Activated effector memory CD4-positive, alpha-beta T cell treated with anti-CD3 and anti-CD28 coated beads, Interleukin-2, amount 50 U/mL, for 16 hours (primary cell): ENCODE results near the gene DIPK1A.

Experiments used
- DNase-seq: peaks from one replicate; pipeline ENCODE4 v3.0.0-alpha.2; 2020

The DIPK1A gene

DNA sequence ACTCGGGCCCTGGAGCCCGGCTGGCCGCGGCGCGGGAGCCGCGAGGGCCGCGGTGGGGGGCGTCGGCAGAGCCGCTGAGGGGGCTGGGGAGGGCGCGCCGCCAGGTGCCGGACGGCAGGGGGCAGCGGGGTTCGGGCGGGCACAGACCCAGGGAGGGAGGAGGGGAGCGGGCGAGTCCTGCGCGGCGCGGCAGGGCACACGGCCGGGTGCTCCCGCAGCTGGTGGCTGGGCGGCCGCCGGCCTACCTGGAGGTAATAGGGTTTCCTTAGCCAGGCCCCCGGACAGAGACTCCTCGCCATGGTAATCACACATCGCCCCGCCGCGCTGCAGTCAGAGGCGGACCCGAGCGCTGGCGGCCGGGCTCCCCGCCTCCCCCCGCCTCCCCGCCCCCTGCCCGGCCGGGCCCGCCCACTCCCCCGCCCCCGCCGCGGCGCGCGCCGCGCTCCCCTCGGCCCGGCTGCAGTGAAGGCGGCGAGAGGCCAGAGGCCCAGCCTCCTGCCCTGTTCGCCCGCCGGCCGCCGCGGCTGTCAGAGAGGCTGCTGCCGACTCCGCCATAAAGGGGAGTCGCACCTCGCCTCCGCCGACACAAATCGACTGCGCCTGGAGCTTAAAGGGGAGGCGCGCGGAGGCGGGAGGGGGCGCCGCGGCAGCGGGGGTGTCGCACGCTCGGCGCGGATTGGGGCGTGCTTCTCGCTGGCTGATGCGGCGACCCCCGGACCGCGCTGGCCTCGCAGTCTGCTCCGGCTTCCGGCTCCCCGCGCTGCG lies at the start of gene DIPK1A:
Gene DIPK1A (minus strand): TSS at position 332 of the 765 bp plus-strand sequence. CDS start 33 bp downstream, at position 299.
- DNase-seq: peak; percentile 90

DNA sequence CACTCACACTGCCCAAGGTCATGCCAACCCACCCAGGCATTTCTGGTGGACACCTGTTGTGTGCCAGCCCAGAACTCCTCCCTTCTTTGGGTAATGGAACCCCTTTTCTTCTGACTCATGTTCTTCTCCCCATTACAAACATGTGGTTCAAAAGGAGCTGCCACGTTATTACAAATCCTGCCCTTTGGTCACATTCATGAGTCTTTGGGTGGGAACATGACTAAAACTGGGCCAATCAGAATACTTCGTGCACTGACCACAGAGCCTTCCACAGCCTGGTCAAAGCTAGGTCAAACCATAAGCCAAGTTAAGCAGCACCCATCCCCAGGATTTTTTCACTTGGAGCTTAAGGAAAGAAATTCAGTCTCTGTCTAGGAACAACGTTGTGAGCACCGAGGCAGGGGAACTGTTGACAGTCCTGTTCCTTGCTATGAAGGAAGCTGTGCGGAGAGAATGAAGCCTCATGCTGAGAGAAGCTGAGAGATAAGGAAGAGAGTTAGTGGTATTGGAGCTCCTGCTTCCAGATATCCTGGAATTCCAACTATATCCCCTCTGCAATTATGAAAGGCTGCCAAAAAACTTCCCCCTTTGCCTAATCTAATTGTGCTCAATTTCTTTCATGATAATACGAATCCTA lies 46.8 kb upstream of the DIPK1A start:
- no peak for DNase-seq

DNA sequence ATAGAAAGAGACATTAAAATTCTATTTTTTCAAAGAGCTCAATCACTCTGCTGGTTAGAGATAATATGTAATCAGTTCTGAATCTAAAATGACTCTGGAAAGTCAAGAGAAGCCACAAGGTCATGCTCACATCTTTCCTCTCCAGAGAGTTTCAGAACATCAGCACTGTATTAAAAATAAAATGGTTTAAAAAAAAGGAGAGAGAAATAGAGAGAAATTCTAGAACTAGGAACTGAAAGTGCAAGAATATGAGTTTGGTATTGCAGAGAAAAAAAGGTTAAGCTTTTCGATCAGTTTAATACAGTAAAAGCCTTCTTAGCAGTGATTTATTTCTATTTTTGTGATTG lies 44.0 kb upstream of the DIPK1A start:
- DNase-seq: no peak

GRCh38 chr1:93004566-93005251 lies 43.4 kb upstream of the DIPK1A start:
- DNase-seq: no peak

- DNase-seq: no peak
These were observed 42.7 kb upstream of the DIPK1A start for GRCh38 chr1:93003981-93004380.

GRCh38 chr1:93002781-93003180 lies 41.5 kb upstream of the DIPK1A start:
- no peak for DNase-seq

DNA sequence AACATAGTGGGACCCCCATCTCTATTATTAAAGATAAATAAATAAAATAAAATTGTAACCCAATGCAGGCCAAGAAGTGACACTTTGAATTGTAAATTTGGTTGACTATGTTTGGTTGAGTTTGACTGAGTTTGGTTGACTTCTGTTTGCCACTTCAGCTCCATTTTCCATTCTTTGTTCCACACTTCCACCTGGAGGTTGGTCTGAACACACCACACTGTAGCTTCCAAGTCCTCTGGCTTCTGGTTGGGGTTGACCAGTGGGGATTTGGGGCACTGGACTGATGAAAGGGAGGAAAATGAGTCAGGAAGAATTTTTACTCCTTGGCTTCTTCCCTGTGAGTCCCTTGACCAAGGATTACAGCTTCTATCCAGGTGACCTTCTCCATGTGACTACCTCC lies 40.6 kb upstream of the DIPK1A start:
- no peak for DNase-seq

DNA sequence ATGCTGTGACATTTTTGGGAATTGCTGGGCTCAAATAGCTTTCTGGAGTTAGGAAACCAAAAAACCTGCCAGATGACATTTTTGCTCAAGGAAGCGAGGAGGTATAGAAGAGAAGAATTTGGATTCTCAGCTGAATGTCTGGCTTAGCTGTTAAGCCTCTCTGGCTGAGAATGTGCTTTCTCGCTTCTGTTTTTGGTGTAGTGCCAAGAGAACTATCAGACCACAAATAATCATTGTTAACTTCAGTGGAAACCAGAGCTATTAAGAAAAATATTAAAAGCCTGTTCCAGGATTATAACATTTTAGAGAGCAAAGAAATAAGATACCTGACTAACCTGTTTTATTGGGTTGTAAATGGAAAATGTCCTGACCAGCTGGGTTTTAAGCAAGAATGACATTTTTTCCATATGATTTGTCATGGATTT lies 39.5 kb upstream of the DIPK1A start:
- DNase-seq: no peak

DNA sequence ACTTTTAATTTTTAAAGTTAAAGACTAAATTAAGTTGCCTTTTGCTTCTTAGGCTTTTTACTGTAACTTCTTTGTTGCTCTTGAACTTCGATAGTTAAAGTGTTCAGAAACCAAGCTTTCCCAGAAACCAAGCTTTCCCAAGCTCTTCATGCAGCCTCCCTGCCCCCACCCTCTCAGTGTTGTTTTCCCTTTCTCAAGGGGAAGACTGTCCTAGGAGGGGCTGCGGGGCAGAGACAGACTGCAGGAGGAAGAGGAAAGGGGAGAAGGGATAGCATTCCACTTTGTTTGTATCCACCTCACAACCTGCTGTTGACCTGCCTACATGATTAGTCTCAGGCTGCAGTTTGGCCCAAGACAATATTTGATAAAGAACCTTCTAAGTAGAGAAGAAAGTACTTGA lies 39.0 kb upstream of the DIPK1A start:
- no peak for DNase-seq

DNA sequence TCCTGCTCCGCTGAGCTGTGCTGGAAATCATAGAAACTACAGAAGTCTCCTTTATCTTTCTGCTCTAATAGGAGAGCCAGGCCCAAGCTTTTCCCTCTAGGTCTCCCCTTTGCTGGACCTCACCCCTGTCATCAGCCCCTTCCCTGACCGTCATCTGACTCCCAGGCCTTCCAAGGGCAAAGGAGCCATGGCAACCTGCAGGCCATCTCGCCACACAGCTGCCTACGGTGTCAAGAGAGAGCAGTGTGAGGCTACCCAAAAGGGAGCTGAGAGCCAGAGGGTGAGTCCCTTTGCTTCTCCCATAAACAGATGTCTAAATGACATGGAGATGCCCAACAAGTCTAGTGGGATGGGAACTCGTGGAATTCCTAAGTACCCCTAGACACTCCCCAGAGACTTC lies 37.6 kb upstream of the DIPK1A start:
- no peak for DNase-seq

DNA sequence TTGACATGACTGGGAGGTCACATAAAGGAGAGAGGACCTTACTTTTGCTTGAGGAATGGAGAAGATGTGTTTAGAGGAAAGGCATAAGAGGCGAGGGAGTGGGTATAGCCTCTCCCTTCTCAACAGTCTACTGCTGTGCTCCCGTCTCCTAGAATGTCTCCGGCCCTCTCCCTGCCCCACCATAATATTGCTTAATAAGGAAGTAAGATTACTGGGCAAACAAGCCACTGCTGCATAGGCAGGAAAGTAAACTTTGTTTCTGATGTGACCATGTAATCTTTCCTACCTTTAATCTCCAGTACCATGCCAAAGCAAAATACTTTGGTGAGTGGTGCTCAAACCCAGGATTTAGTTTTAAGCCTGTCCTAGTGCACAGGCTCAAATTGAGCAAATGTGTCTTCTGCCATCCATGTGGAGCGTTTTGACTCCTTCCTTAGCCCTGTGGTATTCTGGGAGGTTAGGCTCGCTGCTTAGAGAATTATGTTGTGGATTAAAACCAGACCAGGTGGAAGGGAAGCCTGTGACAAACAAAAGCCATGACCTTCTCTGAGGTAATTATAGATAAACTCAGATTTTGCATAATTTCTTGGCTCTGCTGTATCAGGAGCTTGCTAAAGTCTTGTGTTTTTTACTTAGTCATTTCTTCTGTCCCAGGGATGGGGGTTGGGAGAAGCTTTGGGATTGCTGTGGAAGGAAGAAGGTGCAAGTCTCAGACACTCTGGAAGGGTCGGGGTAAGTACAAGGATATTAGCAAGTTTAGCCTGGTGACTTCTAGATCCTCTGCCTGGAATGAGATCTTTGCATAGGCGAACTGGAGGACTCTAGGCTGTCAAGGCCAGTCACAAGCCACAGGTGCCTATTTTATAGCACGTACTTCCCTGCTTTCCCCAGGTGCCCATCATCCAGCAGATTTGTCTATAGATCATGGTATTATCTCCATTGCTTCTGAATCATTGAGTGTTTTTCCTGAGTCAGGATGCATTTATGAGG lies 34.5 kb upstream of the DIPK1A start:
- no peak for DNase-seq

GRCh38 chr1:92994105-92994712 lies 32.9 kb upstream of the DIPK1A start:
- peak; percentile 79 for DNase-seq

- no peak for DNase-seq
These were observed 32.3 kb upstream of the DIPK1A start for GRCh38 chr1:92993581-92993980.

DNA sequence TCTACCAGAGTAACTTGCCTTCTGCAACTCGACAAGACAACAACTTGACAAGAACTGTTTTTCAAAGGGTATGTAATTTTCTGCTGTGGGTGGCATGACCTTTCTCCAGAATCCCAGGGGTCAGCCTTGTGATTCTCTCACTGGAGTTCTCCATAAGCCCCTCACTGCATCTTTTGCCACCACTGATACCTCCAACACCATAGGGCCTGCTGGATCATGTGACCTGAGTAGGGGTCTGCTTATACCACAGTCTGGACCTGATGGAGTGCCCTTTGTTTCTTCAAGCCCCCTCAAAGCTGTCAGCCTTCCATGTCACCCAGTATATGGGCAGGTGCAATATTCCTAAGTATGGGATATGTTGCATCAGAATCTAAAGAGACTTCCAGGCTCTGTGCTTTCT lies 31.6 kb upstream of the DIPK1A start:
- no peak for DNase-seq

- no peak for DNase-seq
These were observed 30.8 kb upstream of the DIPK1A start for GRCh38 chr1:92992054-92992453.

GRCh38 chr1:92990828-92991227 lies 29.6 kb upstream of the DIPK1A start:
- DNase-seq: no peak

DNA sequence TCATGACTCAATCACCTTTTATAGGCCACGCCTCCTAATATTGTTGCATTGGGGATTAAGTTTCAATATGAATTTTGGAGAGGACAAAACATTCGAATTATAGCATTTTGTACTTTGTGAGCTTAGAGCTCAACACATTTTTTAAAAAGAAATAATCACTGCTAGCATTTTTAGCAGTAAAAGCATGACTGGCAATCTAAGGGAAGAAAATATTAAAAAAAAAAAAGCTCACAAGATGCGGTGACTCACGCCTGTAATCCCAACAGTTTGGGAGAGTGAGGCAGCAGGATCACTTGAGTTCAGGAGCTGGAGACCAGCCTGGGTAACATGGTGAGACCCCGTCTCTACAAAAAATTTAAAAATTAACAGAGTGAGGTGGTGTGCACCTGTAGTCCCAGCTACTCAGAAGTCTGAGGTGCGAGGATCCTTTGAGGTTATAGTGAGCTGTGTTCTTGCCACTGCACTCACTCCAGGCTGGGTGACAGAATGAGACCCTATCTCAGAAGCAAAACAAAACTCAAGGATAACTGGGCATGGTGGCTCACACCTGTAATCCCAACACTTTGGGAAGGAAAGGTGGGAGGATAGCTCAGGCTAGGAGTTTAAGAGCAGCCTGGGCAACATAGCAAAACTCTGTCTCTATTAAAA lies 28.8 kb upstream of the DIPK1A start:
- DNase-seq: no peak

DNA sequence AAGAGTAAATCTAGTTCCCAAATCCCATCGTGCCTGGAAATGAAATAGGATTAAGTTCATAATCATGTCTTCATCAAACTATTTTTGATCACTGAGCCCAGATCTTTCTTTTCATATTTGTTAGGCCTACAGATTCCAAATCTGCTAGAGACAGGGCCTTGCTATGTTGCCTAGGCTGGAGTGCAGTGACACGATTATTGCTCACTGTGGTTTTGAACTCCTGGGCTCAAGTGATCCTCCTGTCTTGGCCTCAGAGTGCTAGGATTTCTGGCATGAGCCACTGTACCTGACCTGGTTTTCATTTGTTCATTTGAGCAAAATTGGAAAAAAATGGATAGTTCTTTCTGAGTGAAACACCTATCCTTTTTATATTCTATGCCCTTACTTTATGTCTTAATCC lies 28.0 kb upstream of the DIPK1A start:
- no peak for DNase-seq

GRCh38 chr1:92987462-92987861 lies 26.2 kb upstream of the DIPK1A start:
- DNase-seq: no peak

DNA sequence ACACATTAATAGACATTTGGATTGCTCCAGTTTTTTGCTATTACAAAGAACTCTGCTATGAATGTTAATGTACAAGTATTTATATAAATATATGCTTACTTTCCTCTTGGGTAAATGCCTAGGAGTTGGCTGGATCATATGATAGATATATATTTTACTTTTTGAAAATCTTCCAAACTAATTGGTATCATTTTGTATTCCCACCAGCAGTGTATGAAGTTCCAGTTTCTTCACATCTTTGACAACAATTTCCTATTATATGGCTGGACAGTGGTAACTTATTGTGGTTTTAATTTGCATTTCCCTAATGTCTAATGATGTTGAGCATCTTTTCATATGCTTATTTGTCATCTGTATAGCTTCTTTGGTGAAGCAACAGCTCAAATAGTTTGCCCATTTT lies 23.8 kb upstream of the DIPK1A start:
- no peak for DNase-seq

DNA sequence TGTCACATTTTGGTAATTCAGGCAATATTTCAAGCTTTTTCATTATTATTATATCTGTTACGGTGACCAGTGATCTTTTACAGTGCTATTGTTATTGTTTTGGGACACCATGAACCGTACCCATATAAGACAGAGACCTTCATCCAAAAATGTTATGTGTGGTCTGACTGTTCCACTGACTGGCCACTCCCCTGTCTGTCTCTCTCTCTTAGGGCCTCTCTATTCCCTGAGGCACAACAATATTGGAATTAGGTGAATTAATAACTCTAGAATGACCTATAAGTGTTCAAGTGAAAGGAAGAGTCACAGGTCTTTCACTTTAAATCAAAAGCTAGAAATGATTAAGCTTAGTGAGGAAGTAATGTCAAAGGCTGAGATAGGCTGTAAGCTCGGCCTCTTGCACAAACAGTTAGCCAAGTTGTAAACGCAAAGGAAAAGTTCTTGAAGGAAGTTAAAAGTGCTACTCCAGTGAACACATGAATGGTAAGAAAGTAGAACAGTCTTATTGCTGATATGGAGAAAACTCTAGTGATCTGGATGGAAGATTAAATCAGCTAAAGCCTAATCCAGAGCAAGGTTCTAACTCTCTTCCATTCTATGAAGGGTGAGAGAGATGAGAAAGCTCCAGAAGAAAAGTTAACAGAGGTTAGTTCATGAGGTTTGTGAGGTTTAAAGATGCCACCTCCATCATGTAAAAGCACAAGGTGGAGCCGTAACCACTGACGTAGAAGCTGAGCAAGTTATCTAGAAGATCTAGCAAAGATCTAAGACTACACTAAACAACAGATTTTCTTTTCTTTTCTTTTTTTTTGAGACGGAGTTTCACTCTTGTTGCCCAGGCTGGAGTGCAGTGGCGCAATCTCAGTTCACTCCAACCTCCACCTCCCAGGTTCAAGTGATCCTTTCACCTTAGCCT lies 19.7 kb upstream of the DIPK1A start:
- DNase-seq: peak; percentile 72
